CD14-positive monocyte (primary cell): ENCODE results near the gene IFRD2. TPM values are rescaled to one million over a fixed set of nuclear protein-coding genes. Genes with fewer than 3 reads are reported as not detected.

Experiments
- DNase-seq, 3 donors: peaks; one replicate each; pipeline ENCODE4 v3.0.0-alpha.2; 2011 to 2022
- H2AFZ ChIP-seq: 2 replicates; pipeline ENCODE4 v1.6.0; 2012; ENCODE audit warnings: mild to moderate bottlenecking, low read depth, low read length, inconsistent platforms; ENCODE audit not compliant: insufficient read depth, poor library complexity, severe bottlenecking
- H3K27ac ChIP-seq, 2 donors: 1 replicate in 1 of 2; 2 replicates in 1 of 2; pipeline ENCODE4 v1.5.1; 2012 to 2013; ENCODE audit warnings: low read length in 2 of 2, control low read depth in 1 of 2, inconsistent platforms in 1 of 2, low read depth in 1 of 2, mild to moderate bottlenecking in 1 of 2
- H3K27me3 ChIP-seq, 2 donors: one replicate each; pipeline versions ENCODE4 v1.6.0 to v1.6.1; 2011 to 2013; ENCODE audit warnings: low read length in 2 of 2; ENCODE audit not compliant: control insufficient read depth in 2 of 2, insufficient read depth in 2 of 2
- H3K36me3 ChIP-seq, 2 donors: replicated peaks in 1 of 2; 1 replicate in 1 of 2; 2 replicates in 1 of 2; pipeline versions ENCODE4 v1.5.1 to v1.6.1; 2012 to 2013; ENCODE audit warnings: low read length in 2 of 2, control low read depth in 1 of 2, inconsistent platforms in 1 of 2, mild to moderate bottlenecking in 1 of 2; ENCODE audit not compliant: insufficient read depth in 2 of 2, control insufficient read depth in 1 of 2
- H3K4me1 ChIP-seq, 2 donors: 1 replicate in 1 of 2; 2 replicates in 1 of 2; pipeline versions ENCODE4 v1.5.1 to v1.6.1; 2012 to 2013; ENCODE audit warnings: low read length in 2 of 2, control low read depth in 1 of 2, inconsistent platforms in 1 of 2, mild to moderate bottlenecking in 1 of 2, moderate library complexity in 1 of 2; ENCODE audit not compliant: insufficient read depth in 2 of 2, control insufficient read depth in 1 of 2
- H3K4me2 ChIP-seq: replicated peaks from 2 replicates; pipeline ENCODE3; 2012; ENCODE audit warnings: low read length, moderate library complexity, mild to moderate bottlenecking; ENCODE audit not compliant: poor library complexity, severe bottlenecking; ENCODE audit errors: extremely low read depth
- H3K4me3 ChIP-seq, 3 experiments: fragments of 200-600 bp in 1 of 3; sonication (generic) in 1 of 3; replicated peaks in 1 of 3; 1 replicate in 2 of 3; 2 replicates in 1 of 3; pipeline ENCODE4 v1.5.1; 2011 to 2013; ENCODE audit warnings: low read length in 3 of 3, mild to moderate bottlenecking in 3 of 3, control low read depth in 2 of 3, low read depth in 2 of 3, inconsistent platforms in 1 of 3, moderate library complexity in 1 of 3
- H3K79me2 ChIP-seq: 2 replicates; pipeline ENCODE4 v1.6.0; 2012; ENCODE audit warnings: mild to moderate bottlenecking, control low read depth, inconsistent platforms, low read length, moderate library complexity; ENCODE audit not compliant: insufficient read depth
- H3K9ac ChIP-seq: 2 replicates; pipeline ENCODE4 v1.6.0; 2017; ENCODE audit warnings: low read length, mild to moderate bottlenecking; ENCODE audit not compliant: insufficient read depth, poor library complexity, severe bottlenecking
- H3K9me3 ChIP-seq, 2 donors: replicated peaks in 1 of 2; 1 replicate in 1 of 2; 2 replicates in 1 of 2; pipeline versions ENCODE4 v1.5.1 to v1.6.1; 2012 to 2013; ENCODE audit warnings: low read length in 2 of 2, control low read depth in 1 of 2; ENCODE audit not compliant: control insufficient read depth in 1 of 2, insufficient read depth in 1 of 2
- H4K20me1 ChIP-seq: 2 replicates; pipeline ENCODE4 v1.6.0; 2012; ENCODE audit warnings: mild to moderate bottlenecking, low read length, control low read depth, moderate library complexity; ENCODE audit not compliant: insufficient read depth
- H3K27ac Mint-ChIP-seq, 7 donors: one replicate each; pipeline ENCODE4 v1.8.0; 2020; ENCODE audit warnings: mild to moderate bottlenecking in 7 of 7, mixed read lengths in 7 of 7, moderate library complexity in 6 of 7, inconsistent platforms in 2 of 7
- H3K27me3 Mint-ChIP-seq, 3 donors: one replicate each; pipeline ENCODE4 v1.8.0; 2021 to 2022; ENCODE audit warnings: low read depth in 3 of 3, mild to moderate bottlenecking in 3 of 3, mixed read lengths in 3 of 3, moderate library complexity in 3 of 3, inconsistent platforms in 1 of 3
- H3K36me3 Mint-ChIP-seq, 2 donors: one replicate each; pipeline ENCODE4 v1.8.0; 2020; ENCODE audit warnings: mixed read lengths in 2 of 2, inconsistent platforms in 1 of 2, mild to moderate bottlenecking in 1 of 2
- H3K4me1 Mint-ChIP-seq: one replicate; pipeline ENCODE4 v1.8.0; 2020; ENCODE audit warnings: mild to moderate bottlenecking, mixed read lengths
- H3K4me3 Mint-ChIP-seq, 2 donors: one replicate each; pipeline ENCODE4 v1.8.0; 2020; ENCODE audit warnings: mild to moderate bottlenecking in 2 of 2, mixed read lengths in 2 of 2, moderate library complexity in 1 of 2
- H3K9me3 Mint-ChIP-seq, 7 donors: one replicate each; pipeline ENCODE4 v1.8.0; 2020 to 2022; ENCODE audit warnings: mixed read lengths in 7 of 7, mild to moderate bottlenecking in 6 of 7, moderate library complexity in 6 of 7, inconsistent platforms in 2 of 7
- CTCF ChIP-seq: fragments of 200-600 bp; IDR thresholded peaks from one replicate; pipeline ENCODE4 v1.8.0; 2022; ENCODE audit warnings: antibody characterized with exemption, mild to moderate bottlenecking
- WGBS: methylation state at CpG from one replicate; pipeline ENCODE4 v1.1.5; 2013; ENCODE audit warnings: missing lambda C conversion rate; ENCODE audit not compliant: insufficient coverage; 5-methylcytosine and 5-hydroxymethylcytosine counted together
- intact Hi-C, 2 donors: fragments of 100-400 bp; cut with micrococcal nuclease; formaldehyde crosslinking; loops; one replicate each; pipeline versions ENCODE4 v1.15.0 to v1.15.1; 2023
- polyA plus RNA-seq, 3 donors: library from polyadenylated mRNA; depleted of rRNA in 1 of 3; unstranded in 2 of 3; stranded (reverse) in 1 of 3; fragments of 300-500 nt in 2 of 3; fragments of >200 nt in 1 of 3; fragmentation: Illumina TruSeq in 2 of 3; gene quantifications; 1 replicate in 2 of 3; 2 replicates in 1 of 3; pipeline ENCODE4 v1.2.3, GENCODE V29; 2012 to 2021

Gene IFRD2
- polyA plus RNA-seq, 3 donors: 17.1 to 35.1 (median 23.3) TPM

DNA sequence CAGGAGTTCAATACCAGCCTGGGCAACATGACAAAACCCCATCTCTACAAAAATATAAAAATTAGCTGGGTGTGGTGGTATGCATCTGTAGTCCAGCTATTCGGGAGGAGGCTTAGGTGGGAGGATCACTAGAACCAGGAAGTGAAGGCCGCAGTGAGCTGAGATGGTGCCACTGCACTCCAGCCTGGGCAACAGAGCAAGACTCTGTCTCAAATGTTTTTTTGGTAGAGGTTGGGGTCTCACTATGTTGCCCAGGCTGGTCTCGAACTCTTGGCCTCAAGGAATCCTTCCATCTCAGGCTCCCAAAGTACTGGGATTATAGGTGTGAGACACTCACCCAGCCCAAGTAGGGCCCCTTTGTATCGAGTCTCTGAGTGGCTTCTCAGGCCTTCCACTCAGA lies 1.9 kb upstream of the IFRD2 start:
- peaks cover 8 to 23% of the 10 kb centered on the region in 2 donors for H3K36me3 Mint-ChIP-seq
- H3K9me3 Mint-ChIP-seq: no peaks in the 10 kb centered on the region
- H3K4me3 Mint-ChIP-seq: no peak overlapping the region
- Histone ChIP-seq H3K4me2 (no peak overlapping the region), H3K27ac (no peak overlapping the region), H3K4me3 (no peak overlapping the region), H3K27me3 (no peaks in the 10 kb centered on the region), H3K79me2 (peaks cover 41% of the 10 kb centered on the region), H2AFZ (no peak overlapping the region), H4K20me1 (no peaks in the 10 kb centered on the region), H3K4me1 (peaks cover 31 to 41% of the 10 kb centered on the region in 2 donors), H3K36me3 (peaks cover 12 to 14% of the 10 kb centered on the region in 2 donors), H3K9me3 (no peaks in the 10 kb centered on the region), H3K9ac (no peak overlapping the region)
- no peak for TF ChIP-seq CTCF
- WGBS: 80% methylated on average over 1 of the region's 4 CpGs
- DNase-seq: peak in 1 of 3 donors; percentile 2
- intact Hi-C loops: no loop called here
- no peaks in the 10 kb centered on the region for H3K27me3 Mint-ChIP-seq
- H3K27ac Mint-ChIP-seq: no peak overlapping the region
- H3K4me1 Mint-ChIP-seq: peaks cover 30% of the 10 kb centered on the region

DNA sequence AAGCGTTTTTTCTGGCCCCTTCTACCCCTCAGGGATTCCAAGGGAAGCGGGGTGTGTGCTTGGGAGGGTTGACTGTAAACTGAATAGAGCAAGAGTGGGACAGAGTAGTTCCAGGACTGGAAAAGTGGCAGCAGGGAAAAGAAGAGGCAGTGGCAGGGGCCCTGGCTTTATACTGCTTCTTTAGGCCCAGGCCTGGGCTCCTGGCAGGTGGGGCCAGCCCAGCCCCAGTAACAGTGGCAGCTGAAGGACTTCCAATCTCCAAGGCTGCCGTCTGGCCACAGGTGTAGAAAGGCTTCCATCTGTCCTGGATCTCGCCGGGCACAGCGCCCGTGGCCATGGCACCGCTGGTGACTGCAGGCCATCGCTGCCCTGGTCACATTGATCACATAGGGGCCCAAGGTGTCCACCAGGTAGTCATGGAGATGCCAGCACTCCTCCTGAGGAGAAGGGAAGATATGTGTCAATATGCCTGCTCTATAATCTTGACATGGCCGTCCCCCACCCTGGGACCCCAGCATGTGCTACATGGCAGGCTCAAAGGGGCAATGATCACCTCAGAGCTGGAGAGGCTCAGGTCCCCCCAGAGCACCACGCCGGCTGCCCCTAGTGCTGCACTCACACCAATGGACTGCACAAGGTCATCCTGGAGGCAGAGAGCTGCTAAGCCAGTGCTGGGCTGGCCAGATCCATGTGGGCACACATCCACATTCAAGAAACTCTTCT lies 1.0 kb upstream of the IFRD2 start:
- no peaks in the 10 kb centered on the region for H3K9me3 ChIP-seq
- DNase-seq: peak in 1 of 3 donors; percentile 7

More for the DNA sequence above, 1.0 kb upstream of the IFRD2 start:
- peak overlapping the region; percentile 91 for H3K4me2 ChIP-seq
- peak overlapping the region; percentile 16 to 93 for H3K4me3 Mint-ChIP-seq
- peak overlapping the region; percentile 57 to 90 for H3K27ac ChIP-seq
- H3K9ac ChIP-seq: peak overlapping the region; percentile 82
- no peaks in the 10 kb centered on the region for H3K27me3 ChIP-seq
- H4K20me1 ChIP-seq: no peaks in the 10 kb centered on the region
- H3K4me3 ChIP-seq: peak overlapping the region in 1 of 3 experiments; percentile 82
- peak overlapping the region; percentile 87 to 98 (median 94) for H3K27ac Mint-ChIP-seq
- H3K4me1 Mint-ChIP-seq: peaks cover 23% of the 10 kb centered on the region
- TF ChIP-seq CTCF: no peak
- over 99% methylated on average over 10 of the region's 12 CpGs for WGBS
- intact Hi-C loops: loop anchor here in 1 of 2 donors (2.0 kb wide), 1 partner anchor 32 kb away; no protein-coding TSS in a partner anchor
- peaks cover 34% of the 10 kb centered on the region for H3K79me2 ChIP-seq
- H3K9me3 Mint-ChIP-seq: no peaks in the 10 kb centered on the region
- H2AFZ ChIP-seq: peak overlapping the region; percentile 89
- H3K4me1 ChIP-seq: peaks cover 24 to 32% of the 10 kb centered on the region in 2 donors
- peaks cover 19 to 23% of the 10 kb centered on the region in 2 donors for H3K36me3 ChIP-seq
- H3K36me3 Mint-ChIP-seq: peaks cover 17 to 31% of the 10 kb centered on the region in 2 donors
- H3K27me3 Mint-ChIP-seq: no peaks in the 10 kb centered on the region
